Trophoblast cell (in vitro differentiated cells and primary cell): Measurements from ENCODE around the gene RRBP1.
A peak's percentile ranks its signal among the peaks of the same experiment; 100 is the strongest.

Experiments used
- DNase-seq, 2 donors: peaks; one replicate each; pipeline ENCODE4 v3.0.0-alpha.2; 2016
- H2AFZ ChIP-seq: 2 replicates; pipeline ENCODE4 v1.6.1; 2013; ENCODE audit warnings: low read length, moderate library complexity, mild to moderate bottlenecking; ENCODE audit not compliant: insufficient read depth, poor library complexity
- H2AK5ac ChIP-seq: 2 replicates; pipeline ENCODE4 v1.6.1; 2013; ENCODE audit warnings: mild to moderate bottlenecking, low read length
- H2BK120ac ChIP-seq: 2 replicates; pipeline ENCODE4 v1.6.1; 2013; ENCODE audit warnings: low read length, mild to moderate bottlenecking, moderate library complexity; ENCODE audit not compliant: insufficient read depth, poor library complexity
- H2BK12ac ChIP-seq: 2 replicates; pipeline ENCODE4 v1.6.1; 2013; ENCODE audit warnings: mild to moderate bottlenecking, low read length, moderate library complexity
- H2BK5ac ChIP-seq: 2 replicates; pipeline ENCODE4 v1.6.1; 2013; ENCODE audit warnings: low read length, low read depth, moderate library complexity, mild to moderate bottlenecking; ENCODE audit not compliant: poor library complexity
- H3K14ac ChIP-seq: 2 replicates; pipeline ENCODE4 v1.6.1; 2013; ENCODE audit warnings: mild to moderate bottlenecking, low read length
- H3K18ac ChIP-seq: 2 replicates; pipeline ENCODE4 v1.6.1; 2013; ENCODE audit warnings: mild to moderate bottlenecking, low read length
- H3K23ac ChIP-seq: 2 replicates; pipeline ENCODE4 v1.6.1; 2013; ENCODE audit warnings: low read length
- H3K27ac ChIP-seq: 2 replicates; pipeline ENCODE4 v1.5.1; 2013; ENCODE audit warnings: low read depth, mild to moderate bottlenecking, inconsistent platforms, low read length, moderate library complexity
- H3K27me3 ChIP-seq: 2 replicates; pipeline ENCODE4 v1.6.1; 2013; ENCODE audit warnings: inconsistent platforms, mild to moderate bottlenecking, low read length, moderate library complexity; ENCODE audit not compliant: insufficient read depth
- H3K36me3 ChIP-seq, 2 experiments: 1 replicate in 1 of 2; 2 replicates in 1 of 2; pipeline ENCODE4 v1.6.1; 2013; ENCODE audit warnings: low read length in 2 of 2, mild to moderate bottlenecking in 2 of 2, moderate library complexity in 1 of 2; ENCODE audit not compliant: insufficient read depth in 2 of 2, control insufficient read depth in 1 of 2
- H3K4ac ChIP-seq: 2 replicates; pipeline ENCODE4 v1.6.1; 2013; ENCODE audit warnings: low read depth, mild to moderate bottlenecking, low read length, moderate library complexity
- H3K4me1 ChIP-seq, 2 experiments: 1 replicate in 1 of 2; 2 replicates in 1 of 2; pipeline ENCODE4 v1.6.1; 2013; ENCODE audit warnings: low read length in 2 of 2, mild to moderate bottlenecking in 2 of 2, moderate library complexity in 1 of 2; ENCODE audit not compliant: insufficient read depth in 2 of 2, control insufficient read depth in 1 of 2
- H3K4me2 ChIP-seq: 2 replicates; pipeline ENCODE4 v1.6.1; 2013; ENCODE audit warnings: inconsistent platforms, mild to moderate bottlenecking, low read length, moderate library complexity
- H3K4me3 ChIP-seq: 2 replicates; pipeline ENCODE4 v1.5.1; 2013; ENCODE audit warnings: mild to moderate bottlenecking, low read depth, low read length, inconsistent platforms
- H3K79me1 ChIP-seq: one replicate; pipeline ENCODE4 v1.6.1; 2013; ENCODE audit warnings: low read length
- H3K79me2 ChIP-seq: 2 replicates; pipeline ENCODE4 v1.6.1; 2013; ENCODE audit warnings: low read length, mild to moderate bottlenecking; ENCODE audit not compliant: control insufficient read depth, insufficient read depth, poor library complexity
- H3K9ac ChIP-seq: 2 replicates; pipeline ENCODE4 v1.6.1; 2013; ENCODE audit warnings: mild to moderate bottlenecking, low read length
- H3K9me3 ChIP-seq: 2 replicates; pipeline ENCODE4 v1.6.1; 2013; ENCODE audit warnings: low read depth, mild to moderate bottlenecking, control low read depth, inconsistent platforms, low read length; ENCODE audit not compliant: insufficient read depth
- H4K12ac ChIP-seq: 2 replicates; pipeline ENCODE4 v1.6.1; 2013; ENCODE audit warnings: low read depth, mild to moderate bottlenecking, low read length, moderate library complexity
- H4K8ac ChIP-seq: 2 replicates; pipeline ENCODE4 v1.6.1; 2013; ENCODE audit warnings: low read depth, mild to moderate bottlenecking, low read length, moderate library complexity
- H4K91ac ChIP-seq: one replicate; pipeline ENCODE4 v1.6.1; 2013; ENCODE audit warnings: low read depth, mild to moderate bottlenecking, low read length, moderate library complexity
- WGBS: extraction: QIAGEN DNeasy Blood & Tissue Kit; methylation state at CpG from one replicate; pipeline ENCODE4 v1.1.7; 2013; ENCODE audit warnings: missing lambda C conversion rate; ENCODE audit not compliant: insufficient read length, insufficient coverage; ENCODE audit errors: extremely low coverage; 5-methylcytosine and 5-hydroxymethylcytosine counted together

The RRBP1 gene

GRCh38 chr20:17678886-17679285 lies 3.2 kb downstream of the RRBP1 start:
- H3K9me3 ChIP-seq = no peaks in the 10 kb centered on the region
- WGBS = no CpG with 5 or more reads among the region's 3 CpGs
- no peak overlapping the region for H4K12ac ChIP-seq
- H3K27ac ChIP-seq = no peak overlapping the region
- H2AFZ ChIP-seq = no peak overlapping the region
- H3K79me2 ChIP-seq = peaks cover 22% of the 10 kb centered on the region
- H2BK5ac ChIP-seq = no peak overlapping the region
- H3K4me1 ChIP-seq = peaks cover 13 to 19% of the 10 kb centered on the region in 2 experiments
- peaks cover 13% of the 10 kb centered on the region for H3K79me1 ChIP-seq
- no peak overlapping the region for H4K8ac ChIP-seq
- no peak overlapping the region for H3K14ac ChIP-seq
- H3K36me3 ChIP-seq = peaks cover 25 to 30% of the 10 kb centered on the region in 2 experiments
- H2BK120ac ChIP-seq = no peak overlapping the region
- H2AK5ac ChIP-seq = no peak overlapping the region
- no peaks in the 10 kb centered on the region for H3K27me3 ChIP-seq
- H3K23ac ChIP-seq = no peak overlapping the region
- H3K9ac ChIP-seq = no peak overlapping the region
- H3K18ac ChIP-seq = no peak overlapping the region
- H3K4me2 ChIP-seq = no peak overlapping the region
- H2BK12ac ChIP-seq = no peak overlapping the region
- DNase-seq = peak; percentile 89 to 92
- H3K4ac ChIP-seq = no peak overlapping the region
- no peak overlapping the region for H4K91ac ChIP-seq
- H3K4me3 ChIP-seq = no peak overlapping the region

- H4K12ac ChIP-seq = no peak overlapping the region
- no peak overlapping the region for H3K9ac ChIP-seq
- H3K4me2 ChIP-seq = no peak overlapping the region
- H4K91ac ChIP-seq = no peak overlapping the region
- no peak overlapping the region for H4K8ac ChIP-seq
- H2AK5ac ChIP-seq = no peak overlapping the region
- DNase-seq = peak in 1 of 2 donors; percentile 57
- no peak overlapping the region for H3K4me3 ChIP-seq
- H3K14ac ChIP-seq = no peak overlapping the region
- H3K36me3 ChIP-seq = peaks cover 25 to 30% of the 10 kb centered on the region in 2 experiments
- no CpG with 5 or more reads among the region's 2 CpGs for WGBS
- H3K27ac ChIP-seq = no peak overlapping the region
- no peak overlapping the region for H2BK5ac ChIP-seq
- H3K4ac ChIP-seq = no peak overlapping the region
- no peak overlapping the region for H3K23ac ChIP-seq
- no peaks in the 10 kb centered on the region for H3K9me3 ChIP-seq
- H2BK12ac ChIP-seq = no peak overlapping the region
- peaks cover 13% of the 10 kb centered on the region for H3K79me1 ChIP-seq
- H2BK120ac ChIP-seq = no peak overlapping the region
- H2AFZ ChIP-seq = no peak overlapping the region
- H3K79me2 ChIP-seq = peaks cover 22% of the 10 kb centered on the region
- H3K4me1 ChIP-seq = peaks cover 13 to 19% of the 10 kb centered on the region in 2 experiments
- no peak overlapping the region for H3K18ac ChIP-seq
- no peaks in the 10 kb centered on the region for H3K27me3 ChIP-seq
Observed at GRCh38 chr20:17678295-17678694, 3.7 kb downstream of the RRBP1 start.

- Histone ChIP-seq H4K12ac (no peak overlapping the region), H3K4me2 (no peak overlapping the region), H3K14ac (no peak overlapping the region), H3K9me3 (no peaks in the 10 kb centered on the region), H3K23ac (no peak overlapping the region), H4K91ac (no peak overlapping the region), H3K18ac (no peak overlapping the region), H3K79me1 (peaks cover 9% of the 10 kb centered on the region), H3K9ac (no peak overlapping the region), H2BK12ac (no peak overlapping the region), H2BK120ac (no peak overlapping the region), H3K79me2 (peaks cover 20% of the 10 kb centered on the region), H3K4me1 (peaks cover 10 to 16% of the 10 kb centered on the region in 2 experiments), H4K8ac (no peak overlapping the region), H3K36me3 (peaks cover 25 to 34% of the 10 kb centered on the region in 2 experiments), H3K27ac (no peak overlapping the region), H3K4ac (no peak overlapping the region), H2AFZ (no peak overlapping the region), H3K4me3 (no peak overlapping the region), H2AK5ac (no peak overlapping the region), H3K27me3 (no peaks in the 10 kb centered on the region), H2BK5ac (no peak overlapping the region)
- peak in 1 of 2 donors; percentile 45 for DNase-seq
- no CpG with 5 or more reads among the region's 2 CpGs for WGBS
Observed at GRCh38 chr20:17676942-17677341, 5.1 kb downstream of the RRBP1 start.

DNA sequence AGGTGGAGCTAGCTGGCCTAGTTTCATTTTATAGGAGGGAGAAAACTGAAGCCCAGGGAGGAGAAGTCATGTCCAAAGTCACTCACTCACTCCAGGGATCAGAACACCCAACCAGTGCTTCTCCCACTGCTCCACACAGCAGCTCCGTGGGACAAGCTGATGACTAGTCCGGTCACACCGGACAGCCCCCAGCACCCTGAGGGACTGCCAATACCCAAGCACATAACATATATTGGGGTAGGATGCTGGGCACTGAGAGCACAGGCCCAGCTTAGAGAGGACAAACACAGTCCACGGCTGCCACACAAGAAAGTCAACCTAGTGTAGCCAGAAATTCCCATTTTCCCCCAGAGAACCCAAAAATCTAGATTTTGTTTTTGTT lies 5.7 kb downstream of the RRBP1 start:
- Histone ChIP-seq H4K91ac (no peak overlapping the region), H4K8ac (no peak overlapping the region), H3K23ac (no peak overlapping the region), H3K27ac (no peak overlapping the region), H3K4me2 (no peak overlapping the region), H3K79me2 (peaks cover 16% of the 10 kb centered on the region), H4K12ac (no peak overlapping the region), H2BK5ac (no peak overlapping the region), H2AFZ (no peak overlapping the region), H3K9me3 (no peaks in the 10 kb centered on the region), H3K79me1 (peaks cover 5% of the 10 kb centered on the region), H3K9ac (no peak overlapping the region), H3K14ac (no peak overlapping the region), H3K4me3 (no peak overlapping the region), H2BK120ac (no peak overlapping the region), H3K4me1 (peaks cover 10 to 16% of the 10 kb centered on the region in 2 experiments), H3K4ac (peak overlapping the region; percentile 56), H3K36me3 (peaks cover 28 to 39% of the 10 kb centered on the region in 2 experiments), H3K27me3 (no peaks in the 10 kb centered on the region), H2AK5ac (no peak overlapping the region), H3K18ac (no peak overlapping the region), H2BK12ac (no peak overlapping the region)
- WGBS = no CpG with 5 or more reads among the region's 4 CpGs
- no peak for DNase-seq
